HG03097 (cell line): ENCODE results near the gene SIGLEC6.

Experiments
- ATAC-seq: cut with Tn5 transposase; IDR thresholded peaks from one replicate; pipeline ENCODE4 v1.9.1; 2021; ENCODE audit not compliant: unreplicated experiment, low FRiP score

The SIGLEC6 gene

GRCh38 chr19:51531349-51532315 is at the start of gene SIGLEC6:
TSS of gene SIGLEC6 (minus strand) at chr19:51531670. CDS start at chr19:51531648, 22 bp downstream.
- ATAC-seq = no peak

GRCh38 chr19:51576850-51577249 is 45.4 kb upstream of the SIGLEC6 start:
- no peak for ATAC-seq

- ATAC-seq = no peak
Measured at GRCh38 chr19:51573331-51573730, 41.9 kb upstream of the SIGLEC6 start.

- ATAC-seq = no peak
Measured at GRCh38 chr19:51572908-51573307, 41.4 kb upstream of the SIGLEC6 start.

GRCh38 chr19:51572410-51572809 is 40.9 kb upstream of the SIGLEC6 start:
- no peak for ATAC-seq

GRCh38 chr19:51571599-51571998 is 40.1 kb upstream of the SIGLEC6 start:
- ATAC-seq = no peak

- ATAC-seq = peak; percentile 84
Measured at GRCh38 chr19:51570962-51571575, 39.6 kb upstream of the SIGLEC6 start, which contains the start of gene ZNF175. TSS of gene ZNF175 (plus strand) at chr19:51571283. CDS start at chr19:51573330, 2,047 bp downstream.

GRCh38 chr19:51568456-51568855 is 37.0 kb upstream of the SIGLEC6 start:
- no peak for ATAC-seq

- no peak for ATAC-seq
Measured at GRCh38 chr19:51567583-51567982, 36.1 kb upstream of the SIGLEC6 start.

GRCh38 chr19:51566489-51567100 is 35.1 kb upstream of the SIGLEC6 start:
- ATAC-seq = no peak

GRCh38 chr19:51565583-51565982 is 34.1 kb upstream of the SIGLEC6 start:
- ATAC-seq = no peak

- no peak for ATAC-seq
Measured at GRCh38 chr19:51564791-51565190, 33.3 kb upstream of the SIGLEC6 start.

- ATAC-seq = no peak
Measured at GRCh38 chr19:51560339-51560738, 28.9 kb upstream of the SIGLEC6 start.

- no peak for ATAC-seq
Measured at GRCh38 chr19:51559240-51559639, 27.8 kb upstream of the SIGLEC6 start.

GRCh38 chr19:51552996-51553725 is 21.7 kb upstream of the SIGLEC6 start:
- no peak for ATAC-seq

GRCh38 chr19:51552608-51552995 is 21.1 kb upstream of the SIGLEC6 start:
- no peak for ATAC-seq

GRCh38 chr19:51551673-51552432 is 20.4 kb upstream of the SIGLEC6 start:
- no peak for ATAC-seq

- no peak for ATAC-seq
Measured at GRCh38 chr19:51550848-51551672, 19.6 kb upstream of the SIGLEC6 start.
